ENCODE data around the gene AMT. TPM values are rescaled to one million over a fixed set of nuclear protein-coding genes. Genes with fewer than 3 reads are reported as not detected.
"Not testable (repeated sequence)": the region's sequence is repeated elsewhere in the genome, so short reads cannot be mapped to it uniquely, and the experiment has no call there.

AMT gene
- polyA plus RNA-seq, 1 donor (not counting 4 experiments of a cell fraction or from before 2014, with no cell fraction given) = 7.1 TPM

GRCh38 chr3:49399461-49399860 lies 22.8 kb downstream of the AMT start:
- Histone ChIP-seq H3K27ac (ENCODE audit: control insufficient read depth, insufficient read depth, low read length) (no peak overlapping the region), H3K9ac (ENCODE audit: control insufficient read depth, extremely low read depth, insufficient read depth, low read length) (no peak overlapping the region), H3K79me2 (ENCODE audit: control insufficient read depth, insufficient read depth, low read length) (peaks cover 97% of the 10 kb centered on the region), H3K9me1 (ENCODE audit: control insufficient read depth, extremely low read depth, insufficient read depth, low read length) (no peaks in the 10 kb centered on the region), H3K4me3 (ENCODE audit: control insufficient read depth in 2 of 3, extremely low read depth in 1 of 3, insufficient read depth in 2 of 3, low read depth in 1 of 3, low read length in 3 of 3) (no peak overlapping the region), H2AFZ (ENCODE audit: control insufficient read depth, low read length) (no peak overlapping the region), H3K4me1 (ENCODE audit: control insufficient read depth, extremely low read depth, insufficient read depth, low read length) (no peaks in the 10 kb centered on the region), H3K9me3 (ENCODE audit: control insufficient read depth, low read depth, low read length) (no peaks in the 10 kb centered on the region), H3K27me3 (ENCODE audit: control insufficient read depth, extremely low read depth, insufficient read depth, low read length) (no peaks in the 10 kb centered on the region), H3K4me2 (ENCODE audit: control insufficient read depth, extremely low read depth, insufficient read depth, low read depth, low read length) (no peak overlapping the region), H3K36me3 (ENCODE audit: control insufficient read depth in 2 of 2, extremely low read depth in 1 of 2, insufficient read depth in 2 of 2, low read length in 2 of 2) (peaks cover 5 to 20% of the 10 kb centered on the region in 2 experiments), H4K20me1 (ENCODE audit: control insufficient read depth, extremely low read depth, insufficient read depth, low read length) (peaks cover 45% of the 10 kb centered on the region)
- FAIRE-seq (no peak), DNase-seq (ENCODE audit: low read depth, low spot score) (no peak)
- TF ChIP-seq CTCF (optimal IDR thresholded peaks at IDR 0.05 in 1 of 3, IDR thresholded peaks at IDR 0.05 in 1 of 3, conservative IDR thresholded peaks at IDR 0.05 in 1 of 3; ENCODE audit: extremely low read depth in 1 of 3, insufficient read depth in 2 of 3, low read length in 3 of 3) (no peak), EZH2 (IDR thresholded peaks at IDR 0.05; ENCODE audit: low read length) (no peak)
- dilution Hi-C loops (cut with MboI; ENCODE audit: extremely low pct_ligation_motif_present, low sequenced_read_pairs) = no loop called here

GRCh38 chr3:49397470-49397869 lies 24.8 kb downstream of the AMT start:
- no peaks in the 10 kb centered on the region for H3K4me1 ChIP-seq (ENCODE audit: control insufficient read depth, extremely low read depth, insufficient read depth, low read length)
- peaks cover 6 to 24% of the 10 kb centered on the region in 2 experiments for H3K36me3 ChIP-seq (ENCODE audit: control insufficient read depth in 2 of 2, extremely low read depth in 1 of 2, insufficient read depth in 2 of 2, low read length in 2 of 2)
- DNase-seq (ENCODE audit: low read depth, low spot score) = no peak
- no peak for FAIRE-seq
- H3K4me3 ChIP-seq (ENCODE audit: control insufficient read depth in 2 of 3, extremely low read depth in 1 of 3, insufficient read depth in 2 of 3, low read depth in 1 of 3, low read length in 3 of 3) = no peak overlapping the region
- no peak overlapping the region for H3K4me2 ChIP-seq (ENCODE audit: control insufficient read depth, extremely low read depth, insufficient read depth, low read depth, low read length)
- peaks cover 96% of the 10 kb centered on the region for H3K79me2 ChIP-seq (ENCODE audit: control insufficient read depth, insufficient read depth, low read length)
- H2AFZ ChIP-seq (ENCODE audit: control insufficient read depth, low read length) = no peak overlapping the region
- H3K27ac ChIP-seq (ENCODE audit: control insufficient read depth, insufficient read depth, low read length) = no peak overlapping the region
- H3K9me1 ChIP-seq (ENCODE audit: control insufficient read depth, extremely low read depth, insufficient read depth, low read length) = no peaks in the 10 kb centered on the region
- H3K9me3 ChIP-seq (ENCODE audit: control insufficient read depth, low read depth, low read length) = no peaks in the 10 kb centered on the region
- H4K20me1 ChIP-seq (ENCODE audit: control insufficient read depth, extremely low read depth, insufficient read depth, low read length) = peaks cover 50% of the 10 kb centered on the region
- no peak overlapping the region for H3K9ac ChIP-seq (ENCODE audit: control insufficient read depth, extremely low read depth, insufficient read depth, low read length)
- no peak for TF ChIP-seq CTCF (optimal IDR thresholded peaks at IDR 0.05 in 1 of 3, IDR thresholded peaks at IDR 0.05 in 1 of 3, conservative IDR thresholded peaks at IDR 0.05 in 1 of 3; ENCODE audit: extremely low read depth in 1 of 3, insufficient read depth in 2 of 3, low read length in 3 of 3)
- no peak for TF ChIP-seq EZH2 (IDR thresholded peaks at IDR 0.05; ENCODE audit: low read length)
- no peaks in the 10 kb centered on the region for H3K27me3 ChIP-seq (ENCODE audit: control insufficient read depth, extremely low read depth, insufficient read depth, low read length)
- dilution Hi-C loops (cut with MboI; ENCODE audit: extremely low pct_ligation_motif_present, low sequenced_read_pairs) = no loop called here

GRCh38 chr3:49391310-49391709 lies 31.0 kb downstream of the AMT start:
- H3K4me3 ChIP-seq (ENCODE audit: control insufficient read depth in 2 of 3, extremely low read depth in 1 of 3, insufficient read depth in 2 of 3, low read depth in 1 of 3, low read length in 3 of 3); H3K27ac ChIP-seq (ENCODE audit: control insufficient read depth, insufficient read depth, low read length); H3K36me3 ChIP-seq (ENCODE audit: control insufficient read depth in 2 of 2, extremely low read depth in 1 of 2, insufficient read depth in 2 of 2, low read length in 2 of 2); H3K4me1 ChIP-seq (ENCODE audit: control insufficient read depth, extremely low read depth, insufficient read depth, low read length); FAIRE-seq; H3K4me2 ChIP-seq (ENCODE audit: control insufficient read depth, extremely low read depth, insufficient read depth, low read depth, low read length); DNase-seq (ENCODE audit: low read depth, low spot score); H3K27me3 ChIP-seq (ENCODE audit: control insufficient read depth, extremely low read depth, insufficient read depth, low read length); H3K9ac ChIP-seq (ENCODE audit: control insufficient read depth, extremely low read depth, insufficient read depth, low read length); H2AFZ ChIP-seq (ENCODE audit: control insufficient read depth, low read length); H3K9me1 ChIP-seq (ENCODE audit: control insufficient read depth, extremely low read depth, insufficient read depth, low read length); dilution Hi-C loops (cut with MboI; ENCODE audit: extremely low pct_ligation_motif_present, low sequenced_read_pairs); H3K9me3 ChIP-seq (ENCODE audit: control insufficient read depth, low read depth, low read length): not testable (repeated sequence)
- H3K79me2 ChIP-seq (ENCODE audit: control insufficient read depth, insufficient read depth, low read length) = peaks cover 96% of the 10 kb centered on the region
- H4K20me1 ChIP-seq (ENCODE audit: control insufficient read depth, extremely low read depth, insufficient read depth, low read length) = peaks cover 43% of the 10 kb centered on the region

All from keratinocyte (primary cell).